Keratinocyte (primary cell): ENCODE measurements around the gene TIMD4.
"Not testable (repeated sequence)": the region's sequence is repeated elsewhere in the genome, so short reads cannot be mapped to it uniquely, and the experiment has no call there.

ENCODE experiments used
- EZH2 ChIP-seq: IDR thresholded peaks from one replicate; pipeline ENCODE4 v1.6.1; 2012; ENCODE audit warnings: inconsistent platforms, mild to moderate bottlenecking, low read length, moderate library complexity
- TF ChIP-seq, protein P1 (sequence below), 3 experiments: IDR thresholded peaks in 1 of 3; conservative IDR thresholded peaks in 1 of 3; optimal IDR thresholded peaks in 1 of 3; 2 replicates in 2 of 3; 3 replicates in 1 of 3; pipeline versions ENCODE3 to v1.5.1; 2011; ENCODE audit warnings: low read length in 3 of 3, mild to moderate bottlenecking in 3 of 3, moderate library complexity in 2 of 3, control low read depth in 1 of 3, inconsistent platforms in 1 of 3; ENCODE audit not compliant: insufficient read depth in 2 of 3; ENCODE audit errors: extremely low read depth in 1 of 3

DNA sequence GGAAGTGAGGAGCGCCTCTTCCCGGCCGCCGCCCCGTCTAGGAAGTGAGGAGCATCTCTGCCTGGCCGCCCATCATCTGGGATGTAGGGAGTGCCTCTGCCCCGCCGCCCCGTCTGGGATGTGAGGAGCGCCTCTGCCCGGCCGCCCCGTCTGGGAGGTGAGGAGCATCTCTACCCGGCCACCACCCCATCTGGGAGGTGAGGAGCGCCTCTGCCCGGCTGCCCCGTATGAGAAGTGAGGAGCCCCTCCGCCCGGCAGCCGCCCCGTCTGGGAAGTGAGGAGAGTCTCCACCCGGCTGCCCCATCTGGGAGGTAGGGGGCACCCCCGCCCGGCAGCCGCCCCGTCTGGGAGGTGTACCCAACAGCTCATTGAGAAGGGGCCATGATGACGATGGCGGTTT, 22.6 kb downstream of the TIMD4 start:
- TF ChIP-seq, protein P1, sequence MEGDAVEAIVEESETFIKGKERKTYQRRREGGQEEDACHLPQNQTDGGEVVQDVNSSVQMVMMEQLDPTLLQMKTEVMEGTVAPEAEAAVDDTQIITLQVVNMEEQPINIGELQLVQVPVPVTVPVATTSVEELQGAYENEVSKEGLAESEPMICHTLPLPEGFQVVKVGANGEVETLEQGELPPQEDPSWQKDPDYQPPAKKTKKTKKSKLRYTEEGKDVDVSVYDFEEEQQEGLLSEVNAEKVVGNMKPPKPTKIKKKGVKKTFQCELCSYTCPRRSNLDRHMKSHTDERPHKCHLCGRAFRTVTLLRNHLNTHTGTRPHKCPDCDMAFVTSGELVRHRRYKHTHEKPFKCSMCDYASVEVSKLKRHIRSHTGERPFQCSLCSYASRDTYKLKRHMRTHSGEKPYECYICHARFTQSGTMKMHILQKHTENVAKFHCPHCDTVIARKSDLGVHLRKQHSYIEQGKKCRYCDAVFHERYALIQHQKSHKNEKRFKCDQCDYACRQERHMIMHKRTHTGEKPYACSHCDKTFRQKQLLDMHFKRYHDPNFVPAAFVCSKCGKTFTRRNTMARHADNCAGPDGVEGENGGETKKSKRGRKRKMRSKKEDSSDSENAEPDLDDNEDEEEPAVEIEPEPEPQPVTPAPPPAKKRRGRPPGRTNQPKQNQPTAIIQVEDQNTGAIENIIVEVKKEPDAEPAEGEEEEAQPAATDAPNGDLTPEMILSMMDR (optimal IDR thresholded peaks at IDR 0.05 in 1 of 3, IDR thresholded peaks at IDR 0.05 in 1 of 3, conservative IDR thresholded peaks at IDR 0.05 in 1 of 3; ENCODE audit: extremely low read depth in 1 of 3, insufficient read depth in 2 of 3, low read length in 3 of 3), result not testable (repeated sequence)
- not testable (repeated sequence) for TF ChIP-seq EZH2
